Retinal pigment epithelial cell (primary cell): Measurements from ENCODE around the gene COBL.
"Not testable (repeated sequence)": the region's sequence is repeated elsewhere in the genome, so short reads cannot be mapped to it uniquely, and the experiment has no call there.

Experiments
- DNase-seq: peaks from one replicate; pipeline ENCODE4 v3.0.0-alpha.2; 2010; ENCODE audit warnings: low read depth
- H3K4me3 ChIP-seq: 2 replicates; pipeline ENCODE4 v1.5.1; 2011; ENCODE audit warnings: mild to moderate bottlenecking, low read length, control low read depth, moderate library complexity
- CTCF ChIP-seq: conservative IDR thresholded peaks from 2 replicates; pipeline ENCODE4 v1.5.1; 2011; ENCODE audit warnings: low read depth, low read length, control low read depth, inconsistent platforms

The COBL gene

GRCh38 chr7:51213618-51214017 lies 103.0 kb downstream of the COBL start:
- no peak overlapping the region for H3K4me3 ChIP-seq
- no peak for DNase-seq
- no peak for TF ChIP-seq CTCF

GRCh38 chr7:51210766-51211165 lies 105.8 kb downstream of the COBL start:
- no peak for DNase-seq
- H3K4me3 ChIP-seq: no peak overlapping the region
- no peak for TF ChIP-seq CTCF

GRCh38 chr7:51209426-51209825 lies 107.2 kb downstream of the COBL start:
- TF ChIP-seq CTCF: no peak
- no peak for DNase-seq
- no peak overlapping the region for H3K4me3 ChIP-seq

- H3K4me3 ChIP-seq, DNase-seq: not testable (repeated sequence)
Observed at GRCh38 chr7:51208125-51208524, 108.5 kb downstream of the COBL start.

- TF ChIP-seq CTCF: no peak
- DNase-seq: no peak
Observed at GRCh38 chr7:51198654-51199053, 118.0 kb downstream of the COBL start.

GRCh38 chr7:51190969-51191368 lies 125.6 kb downstream of the COBL start:
- no peak for DNase-seq

More at GRCh38 chr7:51198654-51199053, 118.0 kb downstream of the COBL start:
- no peak overlapping the region for H3K4me3 ChIP-seq

GRCh38 chr7:51189777-51190176 lies 126.8 kb downstream of the COBL start:
- H3K4me3 ChIP-seq: no peak overlapping the region
- no peak for TF ChIP-seq CTCF
- DNase-seq: no peak

More at GRCh38 chr7:51190969-51191368, 125.6 kb downstream of the COBL start:
- TF ChIP-seq CTCF: no peak
- H3K4me3 ChIP-seq: no peak overlapping the region

GRCh38 chr7:51188987-51189386 lies 127.6 kb downstream of the COBL start:
- no peak overlapping the region for H3K4me3 ChIP-seq
- no peak for TF ChIP-seq CTCF
- no peak for DNase-seq
